Panc1 (cell line): ENCODE data around the gene UNC13A. TPM values are rescaled to one million over a fixed set of nuclear protein-coding genes. Genes with fewer than 3 reads are reported as not detected.
"Not testable (repeated sequence)": the region's sequence is repeated elsewhere in the genome, so short reads cannot be mapped to it uniquely, and the experiment has no call there.

Experiments
- ATAC-seq: fragments of 200-7000 bp; cut with Tn5 transposase; 2 replicates; pipeline ENCODE4 v1.9.1; 2020; ENCODE audit warnings: mild to moderate bottlenecking, moderate library complexity
- BruUV-seq: library from RNA; stranded (reverse); fragments of 400-500 nt; replicated peaks from 2 replicates; lab custom pipeline; 2021; lab: Mats Ljungman, UMichigan
- CTCF ChIA-PET: fragments of 300-600 bp; sonication (Branson Sonifier 250); formaldehyde crosslinking; loops from one replicate; lab custom pipeline; 2022; ENCODE audit warnings: antibody characterized with exemption; lab: Charles Lee
- POLR2A ChIA-PET: fragments of 300-600 bp; sonication (Branson Sonifier 250); formaldehyde crosslinking; loops from one replicate; lab custom pipeline; 2022; ENCODE audit warnings: antibody characterized with exemption; lab: Charles Lee
- DNase-seq: peaks from one replicate; pipeline ENCODE4 v3.0.0-alpha.2; 2010; ENCODE audit warnings: low read depth, low spot score
- H3K27ac ChIP-seq: 2 replicates; pipeline ENCODE4 v1.5.1; 2011; ENCODE audit warnings: mild to moderate bottlenecking, low read length, inconsistent platforms
- H3K27me3 ChIP-seq: fragments of 200-500 bp; sonication (Bioruptor generic); 2 replicates; pipeline ENCODE4 v1.6.0; 2014; ENCODE audit warnings: low read length, inconsistent platforms; ENCODE audit not compliant: control insufficient read depth, insufficient read depth
- H3K36me3 ChIP-seq: fragments of 200-500 bp; sonication (Bioruptor generic); 2 replicates; pipeline ENCODE4 v1.5.1; 2014; ENCODE audit warnings: inconsistent platforms, mild to moderate bottlenecking, low read length, moderate library complexity; ENCODE audit not compliant: control insufficient read depth, insufficient read depth
- H3K4me1 ChIP-seq: 2 replicates; pipeline ENCODE4 v1.5.1; 2011; ENCODE audit warnings: inconsistent platforms, mild to moderate bottlenecking, low read length, moderate library complexity; ENCODE audit not compliant: control insufficient read depth, insufficient read depth
- H3K4me3 ChIP-seq, 2 experiments: 2 replicates each; pipeline ENCODE4 v1.5.1; 2011 to 2012; ENCODE audit warnings: low read depth in 2 of 2, low read length in 2 of 2, mild to moderate bottlenecking in 2 of 2, inconsistent platforms in 1 of 2, moderate library complexity in 1 of 2
- H3K9me3 ChIP-seq: fragments of 200-500 bp; sonication (Bioruptor generic); 2 replicates; pipeline ENCODE4 v1.5.1; 2014; ENCODE audit warnings: low read depth, mild to moderate bottlenecking, inconsistent platforms, low read length, moderate library complexity; ENCODE audit not compliant: control insufficient read depth, insufficient read depth
- CTCF ChIP-seq: fragments of 450-650 bp; IDR thresholded peaks from 2 replicates; pipeline ENCODE4 v1.5.1; 2017; ENCODE audit warnings: mild to moderate bottlenecking
- POLR2AphosphoS5 ChIP-seq: IDR thresholded peaks from 2 replicates; pipeline ENCODE4 v1.6.1; 2012; ENCODE audit warnings: mild to moderate bottlenecking, low read depth, low read length, moderate library complexity
- REST ChIP-seq, 2 experiments: IDR thresholded peaks; 2 replicates each; pipeline ENCODE4 v1.6.1; 2011 to 2012; ENCODE audit warnings: low read depth in 2 of 2, control low read depth in 1 of 2, low read length in 1 of 2, mild to moderate bottlenecking in 1 of 2, moderate library complexity in 1 of 2; ENCODE audit not compliant: insufficient read depth in 1 of 2
- SIN3A ChIP-seq: IDR thresholded peaks from 2 replicates; pipeline ENCODE4 v1.6.1; 2012; ENCODE audit warnings: low read depth, mild to moderate bottlenecking, low read length, moderate library complexity, borderline replicate concordance; ENCODE audit not compliant: insufficient read depth
- TCF7L2 ChIP-seq: IDR thresholded peaks from 2 replicates; pipeline ENCODE4 v1.6.1; 2011; ENCODE audit warnings: mild to moderate bottlenecking, low read depth, low read length, inconsistent platforms
- in situ Hi-C: cut with HindIII; loops from 2 replicates; pipeline ENCODE4 v1.10.0; 2016; ENCODE audit warnings: low sequenced_read_pairs, low pct_unique_long_range_greater_than_20kb
- intact Hi-C: fragments of 100-400 bp; cut with micrococcal nuclease; formaldehyde crosslinking; loops from one replicate; pipeline ENCODE4 v1.10.0; 2022; ENCODE audit not compliant: unreplicated experiment
- total RNA-seq: library from RNA; stranded (reverse); gene quantifications from one replicate; pipeline ENCODE4 v1.2.1, GENCODE V29; 2021; ENCODE audit not compliant: unreplicated experiment

The UNC13A gene
- total RNA-seq, 1 experiment from 2014 or later: 0.46 TPM

- no peaks in the 10 kb centered on the region for H3K4me1 ChIP-seq
- no peak for TF ChIP-seq CTCF
- TF ChIP-seq POLR2AphosphoS5: no peak
- TF ChIP-seq SIN3A: no peak
- no peak for TF ChIP-seq TCF7L2
- no peak for TF ChIP-seq REST (IDR thresholded peaks at IDR 0.05; ENCODE audit: insufficient read depth in 1 of 2, low read depth in 2 of 2, low read length in 1 of 2)
- intact Hi-C loops (no loop called here), in situ Hi-C loops (no loop called here)
- H3K27ac ChIP-seq: no peak overlapping the region
- DNase-seq (no peak), ATAC-seq (no peak)
- CTCF ChIA-PET: no interaction called here
- no peaks in the 10 kb centered on the region for H3K9me3 ChIP-seq
- POLR2A ChIA-PET: no interaction called here
- no peaks in the 10 kb centered on the region for H3K36me3 ChIP-seq
- no peaks in the 10 kb centered on the region for H3K27me3 ChIP-seq
- H3K4me3 ChIP-seq: no peak overlapping the region
- no TSS peak for BruUV-seq
These were observed 97.3 kb downstream of the UNC13A start for GRCh38 chr19:17590866-17591265.

- BruUV-seq, intact Hi-C loops, in situ Hi-C loops, H3K36me3 ChIP-seq, H3K9me3 ChIP-seq, H3K27me3 ChIP-seq, H3K4me3 ChIP-seq, H3K4me1 ChIP-seq, H3K27ac ChIP-seq, DNase-seq, CTCF ChIA-PET, ATAC-seq: not testable (repeated sequence)
- POLR2A ChIA-PET: interaction anchor here (0.6 kb wide), 1 partner anchor 219 kb away, joined by 3 read pairs; no protein-coding TSS in a partner anchor
These were observed 102.8 kb downstream of the UNC13A start for GRCh38 chr19:17585395-17585794.

DNA sequence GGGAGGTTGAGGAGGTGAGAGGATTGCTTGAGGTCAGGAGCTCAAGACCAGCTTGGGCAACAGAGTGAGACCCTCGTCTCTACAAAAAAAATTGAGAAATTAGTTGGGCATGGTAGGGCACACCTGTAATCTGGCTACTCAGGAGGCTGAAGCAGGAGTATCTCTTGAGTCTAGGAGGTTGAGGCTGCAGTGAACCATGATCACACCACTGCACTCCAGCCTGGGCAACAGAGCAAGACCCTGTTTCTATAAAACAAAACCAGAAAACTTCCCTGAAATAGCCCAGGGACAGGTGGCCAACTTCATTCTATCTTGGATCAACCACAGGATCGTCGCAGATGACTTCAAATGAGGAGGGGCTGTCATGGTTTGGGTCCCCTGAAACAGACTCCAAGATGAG is 104.0 kb downstream of the UNC13A start:
- Histone ChIP-seq H3K4me1 (no peaks in the 10 kb centered on the region), H3K4me3 (no peak overlapping the region), H3K27me3 (no peaks in the 10 kb centered on the region), H3K9me3 (no peaks in the 10 kb centered on the region), H3K36me3 (no peaks in the 10 kb centered on the region), H3K27ac (no peak overlapping the region)
- ChIA-PET CTCF (no interaction called here), POLR2A (no interaction called here)
- in situ Hi-C loops: no loop called here
- intact Hi-C loops: no loop called here
- DNase-seq (no peak), ATAC-seq (no peak)
- no peak for TF ChIP-seq SIN3A
- no peak for TF ChIP-seq TCF7L2
- TF ChIP-seq CTCF: no peak
- TF ChIP-seq POLR2AphosphoS5: no peak
- no peak for TF ChIP-seq REST (IDR thresholded peaks at IDR 0.05; ENCODE audit: insufficient read depth in 1 of 2, low read depth in 2 of 2, low read length in 1 of 2)
- no TSS peak for BruUV-seq
